ENCODE results near the gene FXYD2. TPM values are rescaled to one million over a fixed set of nuclear protein-coding genes. Genes with fewer than 3 reads are reported as not detected.
"Not testable (repeated sequence)": the region's sequence is repeated elsewhere in the genome, so short reads cannot be mapped to it uniquely, and the experiment has no call there.

FXYD2 gene
- total and polyA plus RNA-seq, 3 experiments from 2014 or later = 5.4 to 67.9 (median 8.0) TPM

DNA sequence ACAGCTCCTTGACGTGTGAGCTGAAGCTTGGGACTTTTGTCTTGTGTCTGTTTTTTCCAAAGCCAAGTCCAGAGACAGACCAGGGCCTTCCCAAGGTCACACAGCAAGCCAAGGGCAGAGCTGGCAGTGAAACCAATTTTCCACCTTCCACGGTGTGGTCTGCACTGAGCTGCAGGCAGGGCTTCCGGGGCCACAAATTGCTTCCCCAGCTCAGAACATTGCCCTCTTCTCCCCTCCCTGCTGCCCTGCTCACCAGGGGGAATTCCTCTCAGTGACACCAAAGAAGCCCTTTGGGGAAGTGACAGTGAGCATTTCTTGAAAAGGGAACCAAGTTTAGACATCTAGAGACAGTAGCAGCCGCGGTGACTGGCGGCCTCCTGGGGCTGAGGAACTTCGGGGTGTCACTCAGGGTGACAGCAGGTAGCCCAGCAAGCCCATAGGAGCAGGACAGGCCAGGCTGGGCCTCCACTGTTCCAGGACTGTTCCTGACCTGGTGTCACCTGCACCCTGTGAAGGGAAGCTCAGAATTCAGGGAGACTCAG is 9.2 kb downstream of the FXYD2 start:
- Mint-ChIP-seq H3K4me1 (peaks cover 32 to 53% (median 41%) of the 10 kb centered on the region in 3 donors), H3K9me3 (no peaks in the 10 kb centered on the region), H3K4me3 (peak overlapping the region; percentile 3 to 89 (median 79)), H3K27me3 (peaks cover 0 to 1% of the 10 kb centered on the region in 2 donors), H3K27ac (peak overlapping the region; percentile 85 to 97 (median 94)), H3K36me3 (peaks cover 0 to 3% (median 0%) of the 10 kb centered on the region in 3 donors)
- Histone ChIP-seq H3K27ac (ENCODE audit: low read depth, low read length) (peak overlapping the region; percentile 65), H3K4me1 (ENCODE audit: insufficient read depth, low read length) (peaks cover 45% of the 10 kb centered on the region), H3K27me3 (ENCODE audit: insufficient read depth, low read length, poor library complexity, severe bottlenecking) (no peaks in the 10 kb centered on the region), H3K36me3 (ENCODE audit: insufficient read depth, low read length) (no peaks in the 10 kb centered on the region), H3K9me3 (ENCODE audit: low read length) (no peaks in the 10 kb centered on the region), H3K4me3 (ENCODE audit: low read length) (peak overlapping the region; percentile 13)
- DNase-seq = peak; percentile 53 to 87 (median 71)
- ChIA-PET POLR2A (interaction anchor here (0.8 to 2.2 kb wide), 7 partner anchors 7 to 238 kb away, joined by 3 to 11 read pairs (median 4); partner anchors contain the start of gene FXYD2), CTCF (interaction anchor here (0.9 to 15.2 kb wide), 11 partner anchors 9 to 473 kb away, joined by 3 to 255 read pairs (median 12); partner anchors contain the start of gene FXYD2)

DNA sequence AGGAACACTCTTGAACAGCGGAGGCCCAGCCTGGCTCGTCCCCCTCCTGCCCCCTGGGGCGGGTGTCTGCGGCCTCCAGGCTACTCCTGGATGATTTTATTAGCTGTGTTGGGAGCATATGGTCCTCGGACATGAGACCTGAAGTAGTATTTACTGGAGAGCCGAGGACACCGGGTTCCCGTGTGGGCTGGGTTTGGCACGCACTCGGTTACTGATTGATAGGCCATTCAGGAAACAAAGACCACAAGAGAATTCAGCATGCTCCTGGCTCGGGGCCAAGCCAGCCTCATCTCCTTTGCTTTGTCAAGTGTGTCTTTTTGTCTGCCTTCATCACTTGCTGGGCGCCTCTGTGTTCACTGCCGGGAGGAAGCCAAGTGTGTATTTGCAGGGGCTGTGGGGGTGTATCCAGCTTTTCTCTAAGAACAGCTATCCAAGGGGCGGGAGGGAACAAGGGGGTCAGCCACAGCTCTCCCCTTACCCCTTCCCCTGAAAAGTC is 9.7 kb downstream of the FXYD2 start:
- CTCF ChIA-PET = interaction anchor here (1.1 to 15.2 kb wide), 7 partner anchors 9 to 389 kb away, joined by 3 to 255 read pairs (median 23); partner anchors contain the start of gene FXYD2
- H3K9me3 Mint-ChIP-seq = no peaks in the 10 kb centered on the region
- DNase-seq = peak; percentile 71 to 93 (median 82)
- Histone ChIP-seq H3K27ac (ENCODE audit: low read depth, low read length) (peak overlapping the region; percentile 65), H3K9me3 (ENCODE audit: low read length) (no peaks in the 10 kb centered on the region), H3K27me3 (ENCODE audit: insufficient read depth, low read length, poor library complexity, severe bottlenecking) (no peaks in the 10 kb centered on the region), H3K4me1 (ENCODE audit: insufficient read depth, low read length) (peaks cover 45% of the 10 kb centered on the region), H3K36me3 (ENCODE audit: insufficient read depth, low read length) (no peaks in the 10 kb centered on the region), H3K4me3 (ENCODE audit: low read length) (peak overlapping the region; percentile 13)
- peak overlapping the region; percentile 85 to 97 (median 94) for H3K27ac Mint-ChIP-seq
- H3K4me1 Mint-ChIP-seq = peaks cover 33 to 54% (median 43%) of the 10 kb centered on the region in 3 donors
- peak overlapping the region; percentile 0 to 89 (median 79) for H3K4me3 Mint-ChIP-seq
- peaks cover 0 to under 1% (median 0%) of the 10 kb centered on the region in 3 donors for H3K36me3 Mint-ChIP-seq
- H3K27me3 Mint-ChIP-seq = no peaks in the 10 kb centered on the region
- POLR2A ChIA-PET = interaction anchor here (0.8 to 1.6 kb wide), 6 partner anchors 9 to 238 kb away, joined by 3 to 8 read pairs (median 4); partner anchors contain the start of gene FXYD2

DNA sequence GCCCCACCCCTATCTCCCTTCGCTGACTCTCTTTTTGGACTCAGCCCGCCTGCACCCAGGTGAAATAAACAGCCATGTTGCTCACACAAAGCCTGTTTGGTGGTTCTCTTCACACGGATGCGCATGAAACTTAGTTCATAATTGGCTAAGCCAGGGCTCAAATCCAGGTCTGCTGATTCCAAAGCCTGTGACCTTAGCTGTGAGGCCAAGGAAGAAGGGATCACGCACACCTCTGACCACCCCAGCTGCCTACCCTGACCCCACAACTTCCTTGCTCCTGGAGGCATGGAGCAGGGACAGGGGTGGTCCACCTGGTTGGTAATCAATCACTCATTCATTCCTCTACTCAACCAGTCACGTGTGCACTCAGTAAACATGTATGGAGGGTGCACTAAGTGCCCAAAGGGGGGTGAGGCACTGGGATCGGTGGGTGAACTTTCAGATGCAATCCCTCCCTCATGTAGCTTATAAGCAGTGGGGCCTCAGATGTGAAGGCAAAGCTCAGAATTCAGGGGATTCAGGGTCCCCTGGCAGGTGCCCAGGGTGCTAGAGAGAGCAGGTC is 10.3 kb downstream of the FXYD2 start:
- Mint-ChIP-seq H3K27ac (peak overlapping the region; percentile 85 to 97 (median 94)), H3K4me3 (peak overlapping the region in 6 of 7 donors; percentile 68 to 89 (median 80)), H3K27me3 (no peaks in the 10 kb centered on the region), H3K36me3 (no peaks in the 10 kb centered on the region), H3K9me3 (no peaks in the 10 kb centered on the region), H3K4me1 (peaks cover 35 to 60% (median 47%) of the 10 kb centered on the region in 3 donors)
- POLR2A ChIA-PET = interaction anchor here (0.8 to 1.6 kb wide), 3 partner anchors 14 to 173 kb away, joined by 3 to 8 read pairs (median 4); no protein-coding TSS in a partner anchor
- no peak overlapping the region for H3K4me3 ChIP-seq (ENCODE audit: low read length)
- H3K4me1 ChIP-seq (ENCODE audit: insufficient read depth, low read length) = peaks cover 45% of the 10 kb centered on the region
- H3K27me3 ChIP-seq (ENCODE audit: insufficient read depth, low read length, poor library complexity, severe bottlenecking) = no peaks in the 10 kb centered on the region
- CTCF ChIA-PET = interaction anchor here (1.1 to 15.2 kb wide), 6 partner anchors 10 to 388 kb away, joined by 3 to 255 read pairs (median 32); partner anchors contain the start of gene FXYD2
- no peak overlapping the region for H3K27ac ChIP-seq (ENCODE audit: low read depth, low read length)
- no peaks in the 10 kb centered on the region for H3K36me3 ChIP-seq (ENCODE audit: insufficient read depth, low read length)
- H3K9me3 ChIP-seq (ENCODE audit: low read length) = no peaks in the 10 kb centered on the region
- peak in 1 of 5 donors; percentile 35 for DNase-seq

DNA sequence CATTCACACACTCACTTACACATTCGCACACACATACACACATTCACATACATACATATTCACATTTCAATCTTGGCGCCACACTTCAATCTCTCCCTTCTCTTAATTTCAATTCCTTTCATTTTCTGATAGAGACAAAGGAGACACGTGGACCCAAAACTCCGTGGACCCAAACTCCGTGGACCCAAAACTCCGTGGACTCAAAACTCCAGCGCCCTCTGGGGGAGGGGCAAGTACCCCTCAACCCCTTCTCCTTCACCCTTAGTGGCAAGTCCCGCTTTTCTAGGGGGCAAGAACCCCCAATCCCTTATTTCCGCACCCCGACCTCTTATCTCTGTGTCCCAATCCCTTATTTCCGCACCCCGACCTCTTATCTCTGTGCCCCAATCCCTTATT is 14.5 kb downstream of the FXYD2 start:
- peak overlapping the region in 1 of 8 donors; percentile 0 for H3K27ac Mint-ChIP-seq
- H3K27me3 Mint-ChIP-seq; H3K27me3 ChIP-seq (ENCODE audit: insufficient read depth, low read length, poor library complexity, severe bottlenecking); H3K27ac ChIP-seq (ENCODE audit: low read depth, low read length); H3K36me3 ChIP-seq (ENCODE audit: insufficient read depth, low read length); H3K36me3 Mint-ChIP-seq; H3K9me3 Mint-ChIP-seq; DNase-seq; H3K4me3 ChIP-seq (ENCODE audit: low read length); H3K9me3 ChIP-seq (ENCODE audit: low read length): not testable (repeated sequence)
- H3K4me1 ChIP-seq (ENCODE audit: insufficient read depth, low read length) = peaks cover 14% of the 10 kb centered on the region
- CTCF ChIA-PET = interaction anchor here (1.2 to 11.0 kb wide), 5 partner anchors 10 to 362 kb away, joined by 4 to 248 read pairs (median 52); partner anchors contain the start of gene FXYD2
- peak overlapping the region in 2 of 7 donors; percentile 1 to 4 for H3K4me3 Mint-ChIP-seq
- POLR2A ChIA-PET = interaction anchor here (1.3 kb wide), 1 partner anchor 141 kb away, joined by 5 read pairs; no protein-coding TSS in a partner anchor
- H3K4me1 Mint-ChIP-seq = peaks cover 18 to 31% (median 21%) of the 10 kb centered on the region in 3 donors

GRCh38 chr11:117809236-117810055 is 15.1 kb downstream of the FXYD2 start:
- CTCF ChIA-PET = interaction anchor here (1.0 to 11.0 kb wide), 11 partner anchors 10 to 383 kb away, joined by 3 to 248 read pairs (median 20); partner anchors contain the start of genes FXYD2 and IL10RA
- POLR2A ChIA-PET = interaction anchor here (1.0 to 1.3 kb wide), 3 partner anchors 8 to 141 kb away, joined by 3 to 5 read pairs (median 3); no protein-coding TSS in a partner anchor
- Mint-ChIP-seq H3K27ac (peak overlapping the region in 3 of 8 donors; percentile 0 to 65 (median 2)), H3K4me3 (peak overlapping the region in 2 of 7 donors; percentile 1 to 4), H3K9me3 (no peaks in the 10 kb centered on the region), H3K36me3 (no peaks in the 10 kb centered on the region), H3K27me3 (peaks cover 0 to 2% of the 10 kb centered on the region in 2 donors), H3K4me1 (peaks cover 12 to 24% (median 15%) of the 10 kb centered on the region in 3 donors)
- Histone ChIP-seq H3K36me3 (ENCODE audit: insufficient read depth, low read length) (no peaks in the 10 kb centered on the region), H3K27ac (ENCODE audit: low read depth, low read length) (no peak overlapping the region), H3K27me3 (ENCODE audit: insufficient read depth, low read length, poor library complexity, severe bottlenecking) (no peaks in the 10 kb centered on the region), H3K9me3 (ENCODE audit: low read length) (no peaks in the 10 kb centered on the region), H3K4me3 (ENCODE audit: low read length) (no peak overlapping the region), H3K4me1 (ENCODE audit: insufficient read depth, low read length) (peaks cover 8% of the 10 kb centered on the region)
- peak in 2 of 5 donors; percentile 27 to 61 for DNase-seq

DNA sequence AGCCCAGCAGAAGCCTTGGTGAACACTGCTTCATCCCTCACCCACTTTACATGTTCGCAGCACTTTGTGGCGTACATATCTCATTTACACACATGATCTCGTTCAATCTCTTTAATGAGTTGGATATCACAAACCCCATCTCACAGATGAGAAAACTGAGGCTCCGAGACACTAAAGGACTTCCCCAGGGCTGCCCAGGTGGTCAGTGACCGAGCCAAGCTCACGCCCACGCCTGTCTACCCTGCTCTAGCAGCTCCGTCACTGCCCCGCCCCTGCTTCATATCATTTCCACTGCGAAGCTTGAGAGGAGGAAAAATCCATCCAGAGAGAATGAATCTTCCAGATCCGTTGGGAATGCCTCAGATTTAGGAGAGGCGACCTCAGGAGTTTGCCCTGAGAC is 15.8 kb downstream of the FXYD2 start:
- POLR2A ChIA-PET = interaction anchor here (0.6 to 1.3 kb wide), 4 partner anchors 8 to 142 kb away, joined by 3 to 5 read pairs (median 3); no protein-coding TSS in a partner anchor
- no peak overlapping the region for H3K4me3 ChIP-seq (ENCODE audit: low read length)
- H3K4me1 ChIP-seq (ENCODE audit: insufficient read depth, low read length) = peaks cover 4% of the 10 kb centered on the region
- H3K9me3 Mint-ChIP-seq = no peaks in the 10 kb centered on the region
- no peak for DNase-seq
- H3K27me3 ChIP-seq (ENCODE audit: insufficient read depth, low read length, poor library complexity, severe bottlenecking) = no peaks in the 10 kb centered on the region
- H3K4me3 Mint-ChIP-seq = no peak overlapping the region
- no peak overlapping the region for H3K27ac ChIP-seq (ENCODE audit: low read depth, low read length)
- H3K9me3 ChIP-seq (ENCODE audit: low read length) = no peaks in the 10 kb centered on the region
- CTCF ChIA-PET = interaction anchor here (0.7 to 11.0 kb wide), 14 partner anchors 10 to 382 kb away, joined by 3 to 248 read pairs (median 12); partner anchors contain the start of genes FXYD2 and IL10RA
- peaks cover 0 to 2% of the 10 kb centered on the region in 2 donors for H3K27me3 Mint-ChIP-seq
- H3K27ac Mint-ChIP-seq = no peak overlapping the region
- H3K4me1 Mint-ChIP-seq = peaks cover 10 to 20% (median 11%) of the 10 kb centered on the region in 3 donors
- no peaks in the 10 kb centered on the region for H3K36me3 Mint-ChIP-seq
- no peaks in the 10 kb centered on the region for H3K36me3 ChIP-seq (ENCODE audit: insufficient read depth, low read length)

Measured in CD8-positive, alpha-beta memory T cell (primary cell).